ENCODE results near the gene SLFN12L. TPM values are rescaled to one million over a fixed set of nuclear protein-coding genes. Genes with fewer than 3 reads are reported as not detected.

SLFN12L gene
- total RNA-seq, 1 experiment from 2014 or later, result not detected

- DNase-seq, result no peak
- Histone ChIP-seq H3K4ac (ENCODE audit: low read depth, low read length) (no peak overlapping the region), H3K79me1 (ENCODE audit: insufficient read depth, low read depth, low read length, poor library complexity, severe bottlenecking) (no peaks in the 10 kb centered on the region), H4K8ac (replicated peaks; ENCODE audit: insufficient read length, low read depth, low read length) (no peak overlapping the region), H2BK12ac (ENCODE audit: insufficient read length, low read depth, low read length) (no peak overlapping the region), H3T11ph (ENCODE audit: low read length) (no peak overlapping the region), H4K5ac (ENCODE audit: insufficient read length, low read depth, low read length) (no peak overlapping the region), H3K9me3 (ENCODE audit: control insufficient read depth, low read depth, low read length) (no peaks in the 10 kb centered on the region), H2BK120ac (ENCODE audit: low read depth, low read length, poor library complexity, severe bottlenecking) (no peak overlapping the region), H4K91ac (ENCODE audit: insufficient read length, low read depth, low read length) (no peak overlapping the region), H3K27ac (ENCODE audit: insufficient read length, low read depth, low read length) (no peak overlapping the region), H3K79me2 (ENCODE audit: insufficient read depth, low read length) (no peaks in the 10 kb centered on the region), H3K27me3 (ENCODE audit: insufficient read depth, low read length) (no peaks in the 10 kb centered on the region), H2BK5ac (ENCODE audit: insufficient read length, low read length) (no peak overlapping the region), H2BK20ac (ENCODE audit: low read depth, low read length, poor library complexity, severe bottlenecking) (no peak overlapping the region), H3K4me1 (ENCODE audit: insufficient read depth, low read length) (no peaks in the 10 kb centered on the region), H2BK15ac (ENCODE audit: low read depth, low read length) (no peak overlapping the region), H3K56ac (ENCODE audit: insufficient read length, low read depth, low read length) (no peak overlapping the region), H3K23me2 (ENCODE audit: insufficient read length, low read depth, low read length, poor library complexity, severe bottlenecking) (no peaks in the 10 kb centered on the region), H3K9ac (ENCODE audit: extremely low read depth, insufficient read length, low read length) (no peak overlapping the region), H2AFZ (ENCODE audit: low read length) (no peak overlapping the region), H2AK5ac (ENCODE audit: insufficient read length, low read length) (no peak overlapping the region), H3K4me2 (ENCODE audit: insufficient read depth, insufficient read length, low read length) (no peak overlapping the region), H4K20me1 (ENCODE audit: control insufficient read depth, insufficient read depth, insufficient read length) (no peaks in the 10 kb centered on the region), H3K23ac (ENCODE audit: insufficient read length, low read depth, low read length) (no peak overlapping the region), H3K14ac (ENCODE audit: insufficient read depth, low read length) (no peak overlapping the region), H3K18ac (ENCODE audit: insufficient read length, low read depth, low read length) (no peak overlapping the region)
- Mint-ChIP-seq H3K36me3 (ENCODE audit: insufficient read depth in 1 of 3, low read depth in 3 of 3) (no peaks in the 10 kb centered on the region), H3K27ac (no peak overlapping the region), H3K27me3 (ENCODE audit: low read depth) (peaks cover 5% of the 10 kb centered on the region), H3K4me3 (no peak overlapping the region), H3K4me1 (no peaks in the 10 kb centered on the region), H3K9me3 (no peaks in the 10 kb centered on the region)
- TF ChIP-seq CTCF (conservative IDR thresholded peaks at IDR 0.05), result no peak
- WGBS (ENCODE audit: extremely low coverage, insufficient read length, low lambda C conversion rate), result no CpG with 5 or more reads among the region's 8 CpGs
Measured at GRCh38 chr17:35540589-35541404, 3.3 kb upstream of the SLFN12L start.
